Amniotic epithelial cell (primary cell): Measurements from ENCODE around the gene UBTD2.

Experiments
- DNase-seq: peaks from one replicate; pipeline ENCODE4 v3.0.0-alpha.2; 2010; ENCODE audit warnings: low read depth

The UBTD2 gene

GRCh38 chr5:172194985-172195774, 88.4 kb downstream of the UBTD2 start:
- DNase-seq: no peak

- DNase-seq: no peak
Measured at GRCh38 chr5:172193872-172194271, 89.7 kb downstream of the UBTD2 start, which contains the start of gene EFCAB9. TSS of gene EFCAB9 (plus strand) at chr5:172194172. CDS start at chr5:172194173, 1 bp downstream.

- no peak for DNase-seq
Measured at GRCh38 chr5:172189693-172190296, 93.8 kb downstream of the UBTD2 start.

- no peak for DNase-seq
Measured at GRCh38 chr5:172188893-172189692, 94.5 kb downstream of the UBTD2 start.

GRCh38 chr5:172188033-172188892, 95.3 kb downstream of the UBTD2 start, which contains the start of gene STK10:
TSS of gene STK10 (minus strand) at chr5:172188224. CDS start at chr5:172188042, 182 bp downstream.
- peak; percentile 82 for DNase-seq

- peak; percentile 53 for DNase-seq
Measured at GRCh38 chr5:172187118-172188032, 96.2 kb downstream of the UBTD2 start.

- DNase-seq: no peak
Measured at GRCh38 chr5:172186114-172186695, 97.4 kb downstream of the UBTD2 start.

GRCh38 chr5:172185096-172185461, 98.5 kb downstream of the UBTD2 start:
- no peak for DNase-seq

GRCh38 chr5:172183881-172184280, 99.7 kb downstream of the UBTD2 start:
- no peak for DNase-seq

- no peak for DNase-seq
Measured at GRCh38 chr5:172182291-172182690, 101.3 kb downstream of the UBTD2 start.

GRCh38 chr5:172180936-172181335, 102.6 kb downstream of the UBTD2 start:
- no peak for DNase-seq

GRCh38 chr5:172178991-172179989, 104.3 kb downstream of the UBTD2 start:
- DNase-seq: peak; percentile 60

- peak; percentile 59 for DNase-seq
Measured at GRCh38 chr5:172178301-172178987, 105.1 kb downstream of the UBTD2 start.

GRCh38 chr5:172177176-172177575, 106.4 kb downstream of the UBTD2 start:
- DNase-seq: no peak

- no peak for DNase-seq
Measured at GRCh38 chr5:172175263-172175719, 108.3 kb downstream of the UBTD2 start.

- peak; percentile 90 for DNase-seq
Measured at GRCh38 chr5:172173564-172174153, 109.9 kb downstream of the UBTD2 start.

GRCh38 chr5:172172912-172173563, 110.5 kb downstream of the UBTD2 start:
- DNase-seq: no peak
